WTC11 (cell line): ENCODE data around the gene LRRC47. TPM values are rescaled to one million over a fixed set of nuclear protein-coding genes. Genes with fewer than 3 reads are reported as not detected.

Experiments
- ATAC-seq: fragments of 200-7000 bp; cut with Tn5 transposase; 2 replicates; pipeline ENCODE4 v1.10.0; 2021; ENCODE audit warnings: mild to moderate bottlenecking, moderate library complexity
- CTCF ChIA-PET: fragments of 300-600 bp; sonication (Branson Sonifier 250); formaldehyde crosslinking; loops from one replicate; lab custom pipeline; 2021; ENCODE audit warnings: antibody characterized with exemption; lab: Charles Lee
- POLR2A ChIA-PET: fragments of 350-600 bp; sonication (Branson Sonifier 250); formaldehyde crosslinking; loops from one replicate; lab custom pipeline; 2021; ENCODE audit warnings: antibody characterized with exemption; lab: Charles Lee
- DNase-seq: peaks from one replicate; pipeline ENCODE4 v3.0.0; 2021; ENCODE audit warnings: low spot score
- H3K27ac Mint-ChIP-seq: 2 replicates; pipeline ENCODE4 v1.8.0; 2021; ENCODE audit warnings: mixed read lengths
- H3K27me3 Mint-ChIP-seq: 2 replicates; pipeline ENCODE4 v1.8.0; 2021; ENCODE audit warnings: low read depth, mild to moderate bottlenecking, moderate library complexity, mixed read lengths
- H3K36me3 Mint-ChIP-seq: 2 replicates; pipeline ENCODE4 v1.8.0; 2021; ENCODE audit warnings: mixed read lengths
- H3K4me1 Mint-ChIP-seq: 2 replicates; pipeline ENCODE4 v1.8.0; 2022; ENCODE audit warnings: mixed read lengths
- H3K4me3 Mint-ChIP-seq: 2 replicates; pipeline ENCODE4 v1.8.0; 2021; ENCODE audit warnings: mild to moderate bottlenecking, moderate library complexity, mixed read lengths
- H3K9me3 Mint-ChIP-seq: 2 replicates; pipeline ENCODE4 v1.8.0; 2021; ENCODE audit warnings: mixed read lengths
- ARID4B ChIP-seq: sonication (generic); formaldehyde crosslinking; IDR thresholded peaks from 2 replicates; pipeline ENCODE4 v1.8.0; 2023; ENCODE audit warnings: missing genetic modification reagents, mild to moderate bottlenecking, borderline replicate concordance
- CDX4 ChIP-seq: fragments of 250-450 bp; sonication (Bioruptor Pico); IDR thresholded peaks from 2 replicates; pipeline ENCODE4 v1.9.0; 2021; ENCODE audit warnings: moderate library complexity, mild to moderate bottlenecking, inconsistent platforms, borderline replicate concordance
- HMGA2 ChIP-seq: fragments of 250-450 bp; sonication (Bioruptor Pico); IDR thresholded peaks from 2 replicates; pipeline ENCODE4 v1.4.0; 2021; ENCODE audit warnings: mild to moderate bottlenecking, moderate library complexity
- MXD4 ChIP-seq: fragments of 250-450 bp; sonication (Bioruptor Pico); IDR thresholded peaks from 2 replicates; pipeline ENCODE4 v1.8.0; 2021; ENCODE audit warnings: mild to moderate bottlenecking, moderate library complexity, borderline replicate concordance
- NFATC4 ChIP-seq: fragments of 250-450 bp; sonication (Bioruptor Pico); IDR thresholded peaks from 2 replicates; pipeline ENCODE4 v1.9.0; 2021; ENCODE audit warnings: mild to moderate bottlenecking
- NR2C2 ChIP-seq: sonication (generic); formaldehyde crosslinking; IDR thresholded peaks from 2 replicates; pipeline ENCODE4 v1.8.0; 2022; ENCODE audit warnings: mild to moderate bottlenecking, missing genetic modification reagents
- RORB ChIP-seq: fragments of 250-450 bp; sonication (Bioruptor Pico); IDR thresholded peaks from 2 replicates; pipeline ENCODE4 v1.9.0; 2021; ENCODE audit warnings: mild to moderate bottlenecking
- SOX15 ChIP-seq: fragments of 250-450 bp; sonication (Bioruptor Pico); IDR thresholded peaks from 2 replicates; pipeline ENCODE4 v1.9.0; 2021; ENCODE audit warnings: mild to moderate bottlenecking
- TCF7 ChIP-seq: sonication (generic); formaldehyde crosslinking; IDR thresholded peaks from 2 replicates; pipeline ENCODE4 v1.8.0; 2022; ENCODE audit warnings: mild to moderate bottlenecking, low read depth, missing genetic modification reagents, moderate library complexity
- TEAD4 ChIP-seq: sonication (generic); formaldehyde crosslinking; IDR thresholded peaks from 2 replicates; pipeline ENCODE4 v1.8.0; 2022; ENCODE audit warnings: mild to moderate bottlenecking, missing genetic modification reagents
- ZBTB21 ChIP-seq: sonication (generic); formaldehyde crosslinking; IDR thresholded peaks from 2 replicates; pipeline ENCODE4 v1.8.1; 2023; ENCODE audit warnings: mild to moderate bottlenecking, missing genetic modification reagents, borderline replicate concordance
- ZNF263 ChIP-seq: sonication (generic); formaldehyde crosslinking; IDR thresholded peaks from 2 replicates; pipeline ENCODE4 v1.8.1; 2022; ENCODE audit warnings: low read depth, mild to moderate bottlenecking, moderate library complexity, missing genetic modification reagents
- ZNF396 ChIP-seq: fragments of 250-450 bp; sonication (Bioruptor Pico); IDR thresholded peaks from 2 replicates; pipeline ENCODE4 v1.8.0; 2021; ENCODE audit warnings: mild to moderate bottlenecking, moderate library complexity, borderline replicate concordance
- total RNA-seq: library from RNA; stranded (reverse); gene quantifications from 3 replicates; pipeline ENCODE4 v1.2.3, GENCODE V29; 2021
- TF ChIP-seq, protein P1 (sequence below): sonication (generic); formaldehyde crosslinking; IDR thresholded peaks from 2 replicates; pipeline ENCODE4 v1.8.1; 2022; ENCODE audit warnings: low read depth, missing genetic modification reagents, borderline replicate concordance
- TF ChIP-seq, protein P2 (sequence below): sonication (generic); formaldehyde crosslinking; IDR thresholded peaks from 2 replicates; pipeline ENCODE4 v1.8.1; 2023; ENCODE audit warnings: mild to moderate bottlenecking, missing genetic modification reagents, moderate library complexity
- TF ChIP-seq, protein P3 (sequence below): sonication (generic); formaldehyde crosslinking; IDR thresholded peaks from 2 replicates; pipeline ENCODE4 v1.8.1; 2022; ENCODE audit warnings: mild to moderate bottlenecking, missing genetic modification reagents, moderate library complexity, borderline replicate concordance
- TF ChIP-seq, protein P4 (sequence below): sonication (generic); formaldehyde crosslinking; IDR thresholded peaks from 2 replicates; pipeline ENCODE4 v1.8.0; 2022; ENCODE audit warnings: mild to moderate bottlenecking, missing genetic modification reagents
- TF ChIP-seq, protein P5 (sequence below): fragments of 250-450 bp; sonication (Bioruptor Pico); IDR thresholded peaks from 2 replicates; pipeline ENCODE4 v1.9.0; 2021; ENCODE audit warnings: mild to moderate bottlenecking

Gene LRRC47
- total RNA-seq, 1 experiment from 2014 or later: 92.4 TPM

DNA sequence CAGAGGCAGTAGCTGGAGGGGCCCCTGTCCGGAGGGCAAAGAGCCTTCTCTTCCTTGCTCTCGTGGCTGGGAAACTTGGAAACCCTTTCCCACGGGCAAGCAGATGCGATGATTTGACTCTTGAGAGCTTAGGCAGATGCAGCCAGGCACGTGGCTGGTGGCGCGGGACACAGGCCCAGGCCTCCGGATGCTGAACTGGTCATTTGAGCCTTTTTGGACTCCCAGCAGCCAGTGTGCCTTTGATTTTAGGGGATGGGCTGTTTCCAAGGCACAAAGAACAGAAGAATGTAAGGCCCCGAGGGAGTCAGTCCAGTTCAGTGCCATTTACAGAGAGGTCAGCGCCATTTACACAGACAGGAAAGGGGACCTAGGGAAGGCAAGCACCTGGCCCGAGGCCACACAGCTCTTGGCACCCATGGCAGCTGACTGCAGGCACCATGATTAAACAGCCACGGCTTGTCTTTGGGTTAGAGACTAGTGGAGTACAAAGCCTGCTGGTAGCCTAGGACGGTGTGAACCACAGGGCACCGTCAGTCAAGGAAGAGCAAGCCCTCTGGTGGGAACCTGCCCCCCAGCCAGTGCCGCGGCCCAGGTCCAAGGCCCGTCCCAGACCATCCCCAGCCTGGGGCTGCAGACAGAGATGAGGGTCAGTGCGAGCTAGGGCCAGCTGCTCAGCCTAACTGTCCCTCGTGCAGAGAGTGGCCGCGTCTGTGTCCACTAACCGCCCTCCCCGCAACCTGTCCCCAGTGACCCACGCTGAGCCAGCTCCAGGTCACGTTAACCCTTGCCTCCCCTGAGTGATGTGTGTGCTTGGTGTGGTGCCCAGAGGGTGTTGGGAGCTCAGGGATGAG is 64.5 kb downstream of the LRRC47 start:
- Mint-ChIP-seq H3K27me3 (no peaks in the 10 kb centered on the region), H3K4me1 (peaks cover 10% of the 10 kb centered on the region; the same call in 1 of the 2 replicates), H3K36me3 (peaks cover 6% of the 10 kb centered on the region), H3K4me3 (no peak overlapping the region), H3K9me3 (no peaks in the 10 kb centered on the region), H3K27ac (no peak overlapping the region)
- ChIA-PET POLR2A (interaction anchor here (0.9 to 1.1 kb wide), 2 partner anchors 11 to 36 kb away, joined by 3 to 4 read pairs; no protein-coding TSS in a partner anchor), CTCF (interaction anchor here (1.0 to 2.7 kb wide), 4 partner anchors 8 to 241 kb away, joined by 3 to 31 read pairs (median 4); no protein-coding TSS in a partner anchor)
- no peak for TF ChIP-seq SOX15 (CRISPR knock-in tag)
- TF ChIP-seq, protein P1, sequence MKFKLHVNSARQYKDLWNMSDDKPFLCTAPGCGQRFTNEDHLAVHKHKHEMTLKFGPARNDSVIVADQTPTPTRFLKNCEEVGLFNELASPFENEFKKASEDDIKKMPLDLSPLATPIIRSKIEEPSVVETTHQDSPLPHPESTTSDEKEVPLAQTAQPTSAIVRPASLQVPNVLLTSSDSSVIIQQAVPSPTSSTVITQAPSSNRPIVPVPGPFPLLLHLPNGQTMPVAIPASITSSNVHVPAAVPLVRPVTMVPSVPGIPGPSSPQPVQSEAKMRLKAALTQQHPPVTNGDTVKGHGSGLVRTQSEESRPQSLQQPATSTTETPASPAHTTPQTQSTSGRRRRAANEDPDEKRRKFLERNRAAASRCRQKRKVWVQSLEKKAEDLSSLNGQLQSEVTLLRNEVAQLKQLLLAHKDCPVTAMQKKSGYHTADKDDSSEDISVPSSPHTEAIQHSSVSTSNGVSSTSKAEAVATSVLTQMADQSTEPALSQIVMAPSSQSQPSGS (CRISPR knock-in tag): no peak
- no peak for TF ChIP-seq NFATC4 (CRISPR knock-in tag)
- no peak for TF ChIP-seq ZNF263 (CRISPR knock-in tag)
- TF ChIP-seq NR2C2 (CRISPR knock-in tag): no peak
- TF ChIP-seq ZBTB21 (CRISPR knock-in tag): no peak
- TF ChIP-seq, protein P2, sequence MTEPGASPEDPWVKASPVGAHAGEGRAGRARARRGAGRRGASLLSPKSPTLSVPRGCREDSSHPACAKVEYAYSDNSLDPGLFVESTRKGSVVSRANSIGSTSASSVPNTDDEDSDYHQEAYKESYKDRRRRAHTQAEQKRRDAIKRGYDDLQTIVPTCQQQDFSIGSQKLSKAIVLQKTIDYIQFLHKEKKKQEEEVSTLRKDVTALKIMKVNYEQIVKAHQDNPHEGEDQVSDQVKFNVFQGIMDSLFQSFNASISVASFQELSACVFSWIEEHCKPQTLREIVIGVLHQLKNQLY (CRISPR knock-in tag): no peak
- TF ChIP-seq, protein P3, sequence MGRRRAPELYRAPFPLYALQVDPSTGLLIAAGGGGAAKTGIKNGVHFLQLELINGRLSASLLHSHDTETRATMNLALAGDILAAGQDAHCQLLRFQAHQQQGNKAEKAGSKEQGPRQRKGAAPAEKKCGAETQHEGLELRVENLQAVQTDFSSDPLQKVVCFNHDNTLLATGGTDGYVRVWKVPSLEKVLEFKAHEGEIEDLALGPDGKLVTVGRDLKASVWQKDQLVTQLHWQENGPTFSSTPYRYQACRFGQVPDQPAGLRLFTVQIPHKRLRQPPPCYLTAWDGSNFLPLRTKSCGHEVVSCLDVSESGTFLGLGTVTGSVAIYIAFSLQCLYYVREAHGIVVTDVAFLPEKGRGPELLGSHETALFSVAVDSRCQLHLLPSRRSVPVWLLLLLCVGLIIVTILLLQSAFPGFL (CRISPR knock-in tag): no peak
- no peak for TF ChIP-seq RORB
- TF ChIP-seq, protein P4, sequence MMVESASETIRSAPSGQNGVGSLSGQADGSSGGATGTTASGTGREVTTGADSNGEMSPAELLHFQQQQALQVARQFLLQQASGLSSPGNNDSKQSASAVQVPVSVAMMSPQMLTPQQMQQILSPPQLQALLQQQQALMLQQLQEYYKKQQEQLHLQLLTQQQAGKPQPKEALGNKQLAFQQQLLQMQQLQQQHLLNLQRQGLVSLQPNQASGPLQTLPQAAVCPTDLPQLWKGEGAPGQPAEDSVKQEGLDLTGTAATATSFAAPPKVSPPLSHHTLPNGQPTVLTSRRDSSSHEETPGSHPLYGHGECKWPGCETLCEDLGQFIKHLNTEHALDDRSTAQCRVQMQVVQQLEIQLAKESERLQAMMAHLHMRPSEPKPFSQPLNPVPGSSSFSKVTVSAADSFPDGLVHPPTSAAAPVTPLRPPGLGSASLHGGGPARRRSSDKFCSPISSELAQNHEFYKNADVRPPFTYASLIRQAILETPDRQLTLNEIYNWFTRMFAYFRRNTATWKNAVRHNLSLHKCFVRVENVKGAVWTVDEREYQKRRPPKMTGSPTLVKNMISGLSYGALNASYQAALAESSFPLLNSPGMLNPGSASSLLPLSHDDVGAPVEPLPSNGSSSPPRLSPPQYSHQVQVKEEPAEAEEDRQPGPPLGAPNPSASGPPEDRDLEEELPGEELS (CRISPR knock-in tag): no peak
- TF ChIP-seq MXD4: no peak
- TF ChIP-seq ARID4B (CRISPR knock-in tag): no peak
- TF ChIP-seq CDX4 (CRISPR knock-in tag): no peak
- TF ChIP-seq TEAD4: no peak
- TF ChIP-seq, protein P5, sequence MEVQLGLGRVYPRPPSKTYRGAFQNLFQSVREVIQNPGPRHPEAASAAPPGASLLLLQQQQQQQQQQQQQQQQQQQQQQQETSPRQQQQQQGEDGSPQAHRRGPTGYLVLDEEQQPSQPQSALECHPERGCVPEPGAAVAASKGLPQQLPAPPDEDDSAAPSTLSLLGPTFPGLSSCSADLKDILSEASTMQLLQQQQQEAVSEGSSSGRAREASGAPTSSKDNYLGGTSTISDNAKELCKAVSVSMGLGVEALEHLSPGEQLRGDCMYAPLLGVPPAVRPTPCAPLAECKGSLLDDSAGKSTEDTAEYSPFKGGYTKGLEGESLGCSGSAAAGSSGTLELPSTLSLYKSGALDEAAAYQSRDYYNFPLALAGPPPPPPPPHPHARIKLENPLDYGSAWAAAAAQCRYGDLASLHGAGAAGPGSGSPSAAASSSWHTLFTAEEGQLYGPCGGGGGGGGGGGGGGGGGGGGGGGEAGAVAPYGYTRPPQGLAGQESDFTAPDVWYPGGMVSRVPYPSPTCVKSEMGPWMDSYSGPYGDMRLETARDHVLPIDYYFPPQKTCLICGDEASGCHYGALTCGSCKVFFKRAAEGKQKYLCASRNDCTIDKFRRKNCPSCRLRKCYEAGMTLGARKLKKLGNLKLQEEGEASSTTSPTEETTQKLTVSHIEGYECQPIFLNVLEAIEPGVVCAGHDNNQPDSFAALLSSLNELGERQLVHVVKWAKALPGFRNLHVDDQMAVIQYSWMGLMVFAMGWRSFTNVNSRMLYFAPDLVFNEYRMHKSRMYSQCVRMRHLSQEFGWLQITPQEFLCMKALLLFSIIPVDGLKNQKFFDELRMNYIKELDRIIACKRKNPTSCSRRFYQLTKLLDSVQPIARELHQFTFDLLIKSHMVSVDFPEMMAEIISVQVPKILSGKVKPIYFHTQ (CRISPR knock-in tag): no peak
- no peak for TF ChIP-seq ZNF396 (CRISPR knock-in tag)
- TF ChIP-seq HMGA2 (CRISPR knock-in tag): no peak
- TF ChIP-seq TCF7 (CRISPR knock-in tag): no peak
- no peak for ATAC-seq
- DNase-seq: no peak
